ENCODE results near the gene MEX3D.

The MEX3D gene

GRCh38 chr19:1609103-1609396 is 40.9 kb upstream of the MEX3D start:
- peaks cover 0 to 37% of the 10 kb centered on the region in 2 donors for H3K36me3 ChIP-seq (ENCODE audit: control insufficient read depth in 1 of 2, insufficient read depth in 2 of 2, low read length in 2 of 2)
- H3K4me1 ChIP-seq (ENCODE audit: control insufficient read depth in 1 of 2, insufficient read depth in 2 of 2, low read length in 2 of 2): peaks cover 5 to 15% of the 10 kb centered on the region in 2 donors
- H3K9me3 ChIP-seq (ENCODE audit: control insufficient read depth in 1 of 2, low read length in 2 of 2): no peaks in the 10 kb centered on the region
- H3K27me3 ChIP-seq (ENCODE audit: low read depth, low read length): no peaks in the 10 kb centered on the region
- no peak overlapping the region for H3K27ac ChIP-seq (ENCODE audit: low read length)
- no peak overlapping the region for H3K4me3 ChIP-seq (ENCODE audit: low read depth in 1 of 2, low read length in 2 of 2)

DNA sequence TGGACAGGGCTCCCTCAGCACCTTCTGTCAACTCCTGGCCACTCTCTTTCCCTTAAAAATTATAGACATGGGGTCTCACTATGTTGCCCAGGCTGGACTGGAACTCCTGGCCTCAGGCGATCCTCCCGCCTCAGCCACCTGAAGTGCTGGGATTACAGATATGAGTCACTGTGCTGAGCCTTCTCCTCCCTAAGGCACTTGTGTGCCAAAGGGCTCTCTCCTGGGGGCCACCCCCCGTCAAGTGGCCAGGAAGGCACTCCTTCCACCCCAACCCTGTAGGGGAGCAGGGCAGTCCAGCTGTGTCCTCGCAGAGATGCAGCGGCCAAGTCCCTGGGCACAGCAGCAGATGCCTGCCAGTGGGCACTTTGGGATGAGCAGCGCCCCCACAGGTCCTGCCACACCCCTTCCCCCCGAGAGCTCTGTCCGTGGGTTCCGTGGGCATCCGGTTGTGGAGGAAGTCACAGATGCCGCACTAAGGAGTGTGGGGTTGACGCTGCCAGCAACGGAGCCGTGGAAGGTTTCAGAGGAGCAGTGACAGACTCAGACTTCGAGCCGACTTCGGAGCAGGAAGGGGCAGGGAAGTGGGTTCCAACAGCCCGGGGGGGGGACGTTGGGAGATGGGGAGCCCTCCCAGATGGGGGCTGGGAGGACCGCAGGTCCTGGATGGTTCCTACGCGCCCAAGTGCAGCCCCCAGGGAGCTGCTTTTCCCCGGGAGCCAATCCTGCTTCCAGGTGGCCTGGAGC is 40.4 kb upstream of the MEX3D start:
- no peaks in the 10 kb centered on the region for H3K9me3 ChIP-seq (ENCODE audit: control insufficient read depth in 1 of 2, low read length in 2 of 2)
- no peak overlapping the region for H3K27ac ChIP-seq (ENCODE audit: low read length)
- peaks cover 5 to 21% of the 10 kb centered on the region in 2 donors for H3K4me1 ChIP-seq (ENCODE audit: control insufficient read depth in 1 of 2, insufficient read depth in 2 of 2, low read length in 2 of 2)
- no peak overlapping the region for H3K4me3 ChIP-seq (ENCODE audit: low read depth in 1 of 2, low read length in 2 of 2)
- H3K27me3 ChIP-seq (ENCODE audit: low read depth, low read length): no peaks in the 10 kb centered on the region
- H3K36me3 ChIP-seq (ENCODE audit: control insufficient read depth in 1 of 2, insufficient read depth in 2 of 2, low read length in 2 of 2): peaks cover 0 to 32% of the 10 kb centered on the region in 2 donors

- Histone ChIP-seq H3K9me3 (ENCODE audit: control insufficient read depth in 1 of 2, low read length in 2 of 2) (no peaks in the 10 kb centered on the region), H3K4me3 (ENCODE audit: low read depth in 1 of 2, low read length in 2 of 2) (peak overlapping the region; percentile 72 to 95), H3K4me1 (ENCODE audit: control insufficient read depth in 1 of 2, insufficient read depth in 2 of 2, low read length in 2 of 2) (peaks cover 5 to 26% of the 10 kb centered on the region in 2 donors), H3K27me3 (ENCODE audit: low read depth, low read length) (no peaks in the 10 kb centered on the region), H3K27ac (ENCODE audit: low read length) (peak overlapping the region; percentile 91), H3K36me3 (ENCODE audit: control insufficient read depth in 1 of 2, insufficient read depth in 2 of 2, low read length in 2 of 2) (peaks cover 0 to 11% of the 10 kb centered on the region in 2 donors)
Observed at GRCh38 chr19:1606138-1606651, 38.1 kb upstream of the MEX3D start.

DNA sequence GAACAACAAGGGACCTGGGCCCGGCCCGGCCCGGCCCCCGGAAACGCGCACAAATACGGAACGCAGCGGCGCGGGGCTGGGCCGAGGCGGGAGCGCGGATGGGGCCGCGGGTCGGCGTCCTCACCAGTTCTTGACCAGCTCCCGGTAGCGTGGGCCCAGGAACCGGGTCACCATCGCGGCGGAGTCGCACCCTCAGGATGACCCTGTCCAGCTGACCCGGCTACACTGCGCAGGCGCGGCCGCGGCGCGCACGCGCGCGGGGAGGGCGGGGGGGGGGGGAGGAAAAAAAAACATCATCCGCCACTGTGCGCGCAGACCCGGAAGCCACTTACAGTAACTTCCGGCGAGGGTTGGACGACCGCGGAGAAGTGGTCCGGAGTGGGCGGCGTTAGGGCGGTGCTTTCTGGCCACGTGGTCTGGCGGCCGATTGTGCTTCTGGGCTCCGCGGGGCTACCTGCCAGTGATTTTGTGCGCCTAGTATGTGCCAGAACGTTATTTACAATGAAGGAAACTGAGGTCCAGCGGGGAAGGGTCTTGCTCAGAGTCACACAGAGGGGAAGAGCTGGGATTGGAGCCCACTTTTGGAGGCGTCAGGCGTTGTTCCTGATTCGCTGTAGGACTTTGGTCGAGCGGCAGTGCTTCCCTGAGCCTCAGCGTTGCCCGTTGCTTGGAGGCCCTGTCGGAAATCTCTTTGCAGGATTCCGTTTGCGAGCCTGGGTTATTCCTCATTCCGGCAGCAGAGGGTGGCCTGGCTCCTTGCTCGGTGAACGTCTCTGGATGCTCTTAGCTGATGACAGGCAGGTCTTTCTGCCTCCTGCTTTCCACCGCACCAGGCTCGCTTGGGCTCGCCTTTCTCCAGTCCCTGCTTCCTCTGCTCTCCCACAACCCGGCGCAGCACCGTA is 37.4 kb upstream of the MEX3D start, which contains the start of gene UQCR11:
Gene UQCR11, minus strand, starts transcription at position 227 of the 902 bp plus-strand sequence. Its CDS starts 53 bp downstream, at position 174.
- peaks cover 5 to 26% of the 10 kb centered on the region in 2 donors for H3K4me1 ChIP-seq (ENCODE audit: control insufficient read depth in 1 of 2, insufficient read depth in 2 of 2, low read length in 2 of 2)
- H3K4me3 ChIP-seq (ENCODE audit: low read depth in 1 of 2, low read length in 2 of 2): peak within 1 kb of the TSS; percentile 87 to 95
- H3K27me3 ChIP-seq (ENCODE audit: low read depth, low read length): no peaks in the 10 kb centered on the region
- no peaks in the 10 kb centered on the region for H3K9me3 ChIP-seq (ENCODE audit: control insufficient read depth in 1 of 2, low read length in 2 of 2)
- peaks cover 0 to 8% of the 10 kb centered on the region in 2 donors for H3K36me3 ChIP-seq (ENCODE audit: control insufficient read depth in 1 of 2, insufficient read depth in 2 of 2, low read length in 2 of 2)
- peak within 1 kb of the TSS; percentile 91 for H3K27ac ChIP-seq (ENCODE audit: low read length)

DNA sequence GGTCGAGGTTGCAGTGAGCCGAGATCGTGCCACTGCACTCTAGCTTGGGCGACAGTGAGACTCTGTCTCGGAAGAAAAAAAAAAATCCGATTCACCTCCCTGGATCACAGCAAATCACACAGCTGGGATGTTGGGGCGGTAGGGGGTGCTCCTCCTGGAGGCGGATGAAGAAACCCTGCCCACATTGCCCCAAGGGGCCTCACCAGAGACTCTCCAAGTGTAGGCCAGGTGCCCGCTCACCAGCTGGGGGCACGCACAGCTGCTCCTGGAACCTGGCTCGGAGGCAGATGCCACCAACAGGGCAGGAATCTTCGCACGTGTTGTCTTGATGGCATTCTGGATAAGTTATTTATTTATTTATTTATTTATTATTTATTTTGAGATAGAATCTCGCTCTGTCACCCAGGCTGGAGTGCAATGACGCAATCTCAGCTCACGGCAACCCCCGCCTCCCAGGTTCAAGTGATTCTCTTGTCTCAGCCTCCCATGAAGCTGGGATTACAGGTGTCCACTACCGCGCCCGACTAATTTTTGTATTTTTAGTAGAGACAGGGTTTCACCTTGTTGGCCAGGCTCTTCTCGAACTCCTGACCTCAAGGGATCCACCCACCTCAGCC is 34.1 kb upstream of the MEX3D start:
- Histone ChIP-seq H3K27me3 (ENCODE audit: low read depth, low read length) (no peaks in the 10 kb centered on the region), H3K36me3 (ENCODE audit: control insufficient read depth in 1 of 2, insufficient read depth in 2 of 2, low read length in 2 of 2) (peaks cover 9 to 24% of the 10 kb centered on the region in 2 donors), H3K4me3 (ENCODE audit: low read depth in 1 of 2, low read length in 2 of 2) (no peak overlapping the region), H3K27ac (ENCODE audit: low read length) (no peak overlapping the region), H3K4me1 (ENCODE audit: control insufficient read depth in 1 of 2, insufficient read depth in 2 of 2, low read length in 2 of 2) (peaks cover 5 to 26% of the 10 kb centered on the region in 2 donors), H3K9me3 (ENCODE audit: control insufficient read depth in 1 of 2, low read length in 2 of 2) (no peaks in the 10 kb centered on the region)

DNA sequence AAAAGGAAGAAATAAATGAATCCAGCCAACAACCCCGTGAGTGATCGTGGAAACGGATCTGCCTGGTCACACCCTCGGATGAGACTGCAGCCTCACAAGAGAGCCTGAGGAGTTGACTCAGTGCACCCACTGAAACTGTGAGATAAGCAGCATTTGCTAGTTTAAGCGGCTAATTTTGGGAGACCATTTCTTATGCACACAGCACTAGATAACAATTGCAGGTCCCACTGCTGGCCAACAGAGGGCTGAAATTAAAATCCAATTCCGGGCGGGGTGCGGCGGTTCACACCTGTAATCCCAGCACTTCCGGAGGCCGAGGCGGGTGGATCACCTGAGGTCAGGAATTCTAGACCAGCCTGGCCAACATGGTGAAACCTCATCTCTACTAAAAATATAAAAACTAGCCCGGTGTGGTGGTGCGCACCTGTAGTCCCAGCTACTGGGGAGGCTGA is 33.5 kb upstream of the MEX3D start:
- Histone ChIP-seq H3K27me3 (ENCODE audit: low read depth, low read length) (no peaks in the 10 kb centered on the region), H3K36me3 (ENCODE audit: control insufficient read depth in 1 of 2, insufficient read depth in 2 of 2, low read length in 2 of 2) (peaks cover 12 to 29% of the 10 kb centered on the region in 2 donors), H3K4me1 (ENCODE audit: control insufficient read depth in 1 of 2, insufficient read depth in 2 of 2, low read length in 2 of 2) (peaks cover 5 to 26% of the 10 kb centered on the region in 2 donors), H3K9me3 (ENCODE audit: control insufficient read depth in 1 of 2, low read length in 2 of 2) (no peaks in the 10 kb centered on the region), H3K4me3 (ENCODE audit: low read depth in 1 of 2, low read length in 2 of 2) (no peak overlapping the region), H3K27ac (ENCODE audit: low read length) (no peak overlapping the region)

DNA sequence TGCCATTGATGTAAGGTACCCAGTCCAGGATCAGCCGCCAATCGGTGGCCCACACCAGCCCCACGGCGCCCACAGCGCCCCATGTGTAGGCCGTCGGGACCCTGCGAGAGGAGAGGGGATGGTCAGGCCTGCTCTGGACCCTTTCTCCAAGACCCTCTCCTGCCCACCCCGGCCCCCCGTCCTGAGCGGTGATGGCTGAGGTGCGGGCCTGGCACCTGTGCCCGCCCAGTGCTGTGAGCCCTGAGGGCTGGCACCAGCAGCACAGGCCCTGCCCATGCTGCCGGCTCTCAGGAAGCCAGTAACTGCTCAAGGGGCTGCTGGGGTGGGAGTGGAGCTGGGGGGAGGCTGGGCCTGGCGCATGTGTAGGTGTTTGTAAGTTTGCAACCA is 31.3 kb upstream of the MEX3D start:
- H3K9me3 ChIP-seq (ENCODE audit: control insufficient read depth in 1 of 2, low read length in 2 of 2): no peaks in the 10 kb centered on the region
- H3K4me3 ChIP-seq (ENCODE audit: low read depth in 1 of 2, low read length in 2 of 2): no peak overlapping the region
- peaks cover 12 to 30% of the 10 kb centered on the region in 2 donors for H3K36me3 ChIP-seq (ENCODE audit: control insufficient read depth in 1 of 2, insufficient read depth in 2 of 2, low read length in 2 of 2)
- no peaks in the 10 kb centered on the region for H3K27me3 ChIP-seq (ENCODE audit: low read depth, low read length)
- no peak overlapping the region for H3K27ac ChIP-seq (ENCODE audit: low read length)
- peaks cover 0 to 15% of the 10 kb centered on the region in 2 donors for H3K4me1 ChIP-seq (ENCODE audit: control insufficient read depth in 1 of 2, insufficient read depth in 2 of 2, low read length in 2 of 2)

DNA sequence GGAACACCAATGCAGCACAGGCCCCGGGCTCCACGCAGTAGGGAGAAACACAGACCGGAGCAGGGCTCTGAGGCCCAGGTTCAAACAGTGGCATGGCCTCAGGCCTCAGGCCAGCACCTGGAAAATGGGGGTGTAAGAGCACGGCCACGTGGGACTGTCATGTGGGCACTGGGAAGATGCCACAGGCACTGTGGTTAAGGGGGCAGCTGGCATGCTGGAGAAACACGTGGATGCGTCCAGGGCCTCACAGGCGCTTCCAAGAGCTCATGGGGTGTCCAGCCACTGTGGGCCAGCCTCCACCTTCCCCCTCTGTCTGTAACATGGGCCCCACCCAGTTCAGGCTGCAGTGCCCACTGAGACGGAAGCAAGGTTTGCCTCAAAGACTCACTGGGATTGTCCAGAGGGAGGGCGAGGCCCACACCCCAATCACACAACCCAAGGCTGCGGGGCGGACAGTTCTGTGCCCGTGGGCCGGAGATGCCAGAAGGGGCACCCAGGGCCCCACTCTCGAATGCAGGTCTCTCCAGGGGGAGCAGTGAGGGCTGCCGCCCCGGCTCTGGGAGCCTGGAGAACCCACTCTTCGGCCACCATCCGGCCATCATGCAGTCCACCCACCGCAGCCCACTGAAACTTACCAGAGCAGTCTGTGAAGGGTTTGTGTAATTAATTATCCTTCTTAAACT is 30.8 kb upstream of the MEX3D start:
- Histone ChIP-seq H3K36me3 (ENCODE audit: control insufficient read depth in 1 of 2, insufficient read depth in 2 of 2, low read length in 2 of 2) (peaks cover 12 to 30% of the 10 kb centered on the region in 2 donors), H3K9me3 (ENCODE audit: control insufficient read depth in 1 of 2, low read length in 2 of 2) (no peaks in the 10 kb centered on the region), H3K27me3 (ENCODE audit: low read depth, low read length) (no peaks in the 10 kb centered on the region), H3K27ac (ENCODE audit: low read length) (no peak overlapping the region), H3K4me1 (ENCODE audit: control insufficient read depth in 1 of 2, insufficient read depth in 2 of 2, low read length in 2 of 2) (peaks cover 0 to 10% of the 10 kb centered on the region in 2 donors), H3K4me3 (ENCODE audit: low read depth in 1 of 2, low read length in 2 of 2) (no peak overlapping the region)

DNA sequence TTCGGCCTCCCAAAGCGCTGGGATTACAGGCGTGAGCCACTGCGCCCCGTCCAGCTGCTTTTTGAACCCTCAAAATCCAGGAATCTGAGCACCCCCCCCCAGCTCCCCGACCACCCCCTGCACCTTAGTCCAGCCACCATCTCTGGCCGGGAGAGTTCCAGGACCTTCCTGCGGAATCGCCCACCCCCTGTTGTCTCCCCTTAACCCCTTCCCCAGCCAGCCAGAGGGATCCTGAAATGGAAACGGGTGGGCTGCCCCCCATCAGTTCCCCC is 25.3 kb upstream of the MEX3D start:
- Histone ChIP-seq H3K27me3 (ENCODE audit: low read depth, low read length) (no peaks in the 10 kb centered on the region), H3K27ac (ENCODE audit: low read length) (no peak overlapping the region), H3K9me3 (ENCODE audit: control insufficient read depth in 1 of 2, low read length in 2 of 2) (no peaks in the 10 kb centered on the region), H3K36me3 (ENCODE audit: control insufficient read depth in 1 of 2, insufficient read depth in 2 of 2, low read length in 2 of 2) (peaks cover 12 to 18% of the 10 kb centered on the region in 2 donors), H3K4me1 (ENCODE audit: control insufficient read depth in 1 of 2, insufficient read depth in 2 of 2, low read length in 2 of 2) (peaks cover 5 to 17% of the 10 kb centered on the region in 2 donors), H3K4me3 (ENCODE audit: low read depth in 1 of 2, low read length in 2 of 2) (peak overlapping the region in 1 of 2 donors; percentile 72)

DNA sequence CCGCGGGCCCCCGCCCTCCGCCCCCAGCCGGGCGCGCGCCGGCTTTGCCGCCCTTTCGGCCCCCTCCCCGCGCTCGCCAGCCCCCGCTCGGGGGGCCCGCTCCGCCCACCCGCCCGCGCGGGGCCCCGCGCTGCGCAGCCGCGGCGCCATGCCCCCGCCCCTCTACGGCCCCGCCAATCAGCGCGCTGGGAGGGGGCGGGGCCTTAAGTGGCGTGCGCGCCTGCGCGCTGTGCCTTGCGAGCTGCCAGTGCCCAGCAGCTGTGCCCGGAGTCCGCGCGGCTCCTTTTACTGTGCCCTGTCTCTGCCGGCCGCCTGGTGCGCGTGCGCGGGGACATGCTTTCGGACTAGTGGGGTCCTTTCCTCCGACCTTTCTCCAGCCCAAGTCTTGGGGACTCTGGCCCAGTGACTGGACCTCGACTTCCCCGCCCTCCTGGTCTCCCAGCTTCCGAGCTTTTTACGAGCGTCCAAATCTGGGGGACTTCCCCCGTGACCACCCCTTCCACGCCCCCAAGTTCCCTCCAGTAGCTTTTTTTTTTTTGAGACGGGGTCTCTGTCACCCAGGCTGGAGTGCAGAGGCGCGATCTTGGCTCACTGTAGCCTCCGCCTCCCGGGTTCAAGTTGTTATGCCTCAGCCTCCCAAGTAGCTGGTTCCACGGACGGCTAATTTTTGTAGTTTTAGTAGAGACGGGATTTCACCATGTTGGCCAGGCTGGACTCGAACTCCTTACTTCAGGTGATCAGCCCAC is 24.8 kb upstream of the MEX3D start, which contains the start of gene MBD3:
Gene MBD3, minus strand, starts transcription at position 111 of the 746 bp plus-strand sequence. CDS start 234 bp downstream, outside the sequence.
- Histone ChIP-seq H3K4me3 (ENCODE audit: low read depth in 1 of 2, low read length in 2 of 2) (peak within 1 kb of the TSS; percentile 77 to 82), H3K36me3 (ENCODE audit: control insufficient read depth in 1 of 2, insufficient read depth in 2 of 2, low read length in 2 of 2) (peaks cover 10 to 13% of the 10 kb centered on the region in 2 donors), H3K27me3 (ENCODE audit: low read depth, low read length) (no peaks in the 10 kb centered on the region), H3K9me3 (ENCODE audit: control insufficient read depth in 1 of 2, low read length in 2 of 2) (no peaks in the 10 kb centered on the region), H3K27ac (ENCODE audit: low read length) (peak within 1 kb of the TSS; percentile 82), H3K4me1 (ENCODE audit: control insufficient read depth in 1 of 2, insufficient read depth in 2 of 2, low read length in 2 of 2) (peaks cover 5 to 17% of the 10 kb centered on the region in 2 donors)
